ENCODE measurements around the gene RNF138.

Gene RNF138

DNA sequence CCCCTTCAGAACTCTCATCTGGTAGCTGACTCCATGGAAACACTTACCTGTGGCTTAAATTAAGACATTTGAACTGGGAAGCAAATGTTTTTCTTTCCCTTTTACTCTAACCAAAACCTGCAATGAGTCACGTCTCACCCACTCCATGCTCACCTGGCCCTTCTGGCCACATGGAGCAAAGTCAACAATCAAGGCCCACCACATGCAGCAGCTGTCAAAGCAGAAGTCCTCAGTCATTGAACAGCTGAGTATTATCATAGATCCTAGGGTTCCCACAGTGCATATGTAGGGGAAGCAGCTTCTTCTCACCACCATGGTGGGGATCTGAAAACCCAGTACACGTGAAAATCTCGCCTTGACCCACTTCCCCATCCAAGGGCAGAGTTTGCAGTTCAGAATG is 85.9 kb downstream of the RNF138 start:
- no peak for DNase-seq

Measured in activated naive CD4-positive, alpha-beta T cell treated with Interleukin-2 at 50 U/mL for 16 hours (primary cell).